ENCODE measurements around the gene CCSER1.
"Not testable (repeated sequence)": the region's sequence is repeated elsewhere in the genome, so short reads cannot be mapped to it uniquely, and the experiment has no call there.

Gene CCSER1

GRCh38 chr4:90815569-90815968, 688.4 kb downstream of the CCSER1 start:
- DNase-seq (ENCODE audit: low read depth in 2 of 2, low spot score in 1 of 2): no peak

DNA sequence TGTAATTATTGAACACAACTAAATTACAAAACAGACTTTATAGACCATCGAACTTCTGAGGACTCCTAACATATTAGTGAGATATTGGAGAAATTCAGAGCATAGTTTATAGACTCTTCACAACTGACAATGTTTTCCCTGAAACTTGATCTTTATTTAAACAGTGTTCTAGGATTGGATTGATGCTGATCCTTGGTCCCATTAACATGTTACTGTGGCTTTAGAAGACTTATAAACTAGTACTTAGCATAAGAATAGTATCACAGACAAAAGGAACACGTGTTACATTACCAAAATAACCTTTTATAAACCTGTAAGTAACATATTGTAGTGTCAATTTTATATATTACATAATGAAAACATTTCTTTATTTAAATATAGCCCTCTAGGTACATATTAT, 689.6 kb downstream of the CCSER1 start:
- DNase-seq (ENCODE audit: low read depth in 2 of 2, low spot score in 1 of 2): no peak

GRCh38 chr4:90824266-90825150, 697.3 kb downstream of the CCSER1 start:
- no peak for DNase-seq (ENCODE audit: low read depth in 2 of 2, low spot score in 1 of 2)

DNA sequence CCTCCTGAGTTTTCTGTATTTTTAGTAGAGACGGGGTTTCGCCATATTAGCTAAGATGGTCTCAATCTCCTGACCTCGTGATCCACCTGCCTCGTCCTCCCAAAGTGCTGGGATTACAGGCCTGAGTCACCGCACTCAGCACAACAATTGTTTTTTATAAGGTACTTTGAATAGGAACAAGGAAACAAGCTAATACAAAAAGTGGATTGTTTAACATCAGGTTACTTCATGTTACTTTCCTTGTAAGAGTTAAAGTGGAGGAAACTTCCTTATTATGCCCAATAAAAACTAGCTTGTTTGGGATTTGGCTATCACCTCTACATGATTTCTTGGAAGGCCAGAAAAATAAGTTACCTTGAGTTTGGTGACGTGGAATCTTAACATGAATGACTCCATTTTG, 698.7 kb downstream of the CCSER1 start:
- no peak for DNase-seq (ENCODE audit: low read depth in 2 of 2, low spot score in 1 of 2)

DNA sequence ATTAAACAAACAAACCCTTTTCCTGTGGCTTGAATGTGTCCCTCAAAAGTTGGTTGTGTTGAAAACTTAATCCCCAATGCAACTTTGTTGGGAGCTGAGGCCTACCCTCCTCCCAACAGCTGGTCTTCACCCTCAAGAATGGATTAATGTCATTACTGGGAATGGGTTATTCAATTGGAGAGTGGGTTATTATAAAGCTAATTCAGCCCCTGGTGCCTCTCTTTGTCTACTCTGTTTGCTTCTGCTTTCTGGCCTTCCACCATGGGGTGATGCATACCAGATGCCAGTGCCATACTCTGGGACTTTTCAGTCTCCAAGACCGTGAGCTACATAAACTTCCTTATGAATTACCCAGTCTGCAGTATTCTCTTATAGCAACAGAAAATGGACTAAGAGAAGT, 706.5 kb downstream of the CCSER1 start:
- no peak for DNase-seq (ENCODE audit: low read depth in 2 of 2, low spot score in 1 of 2)

- DNase-seq (ENCODE audit: low read depth in 2 of 2, low spot score in 1 of 2): no peak
These were observed 710.0 kb downstream of the CCSER1 start for GRCh38 chr4:90837241-90837640.

DNA sequence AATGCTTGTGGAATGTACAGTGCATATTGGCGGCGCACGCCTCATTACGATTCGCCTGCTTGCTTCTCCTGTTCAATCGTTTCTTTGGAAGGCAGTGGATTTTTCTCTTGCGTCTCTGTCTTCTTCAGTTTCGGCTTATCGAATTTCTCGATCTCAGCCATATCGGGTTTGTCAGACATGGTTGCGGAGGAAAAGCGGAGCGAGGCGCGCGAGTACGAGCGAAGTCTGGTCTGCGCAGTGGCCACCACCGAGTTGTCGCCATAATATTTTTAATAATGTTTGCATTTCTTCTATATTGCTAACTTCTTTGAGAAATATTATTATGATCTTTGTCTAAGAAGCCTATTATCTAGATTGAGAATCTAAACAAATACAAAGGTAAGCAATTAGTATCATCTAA, 711.7 kb downstream of the CCSER1 start:
- not testable (repeated sequence) for DNase-seq (ENCODE audit: low read depth in 2 of 2, low spot score in 1 of 2)

DNA sequence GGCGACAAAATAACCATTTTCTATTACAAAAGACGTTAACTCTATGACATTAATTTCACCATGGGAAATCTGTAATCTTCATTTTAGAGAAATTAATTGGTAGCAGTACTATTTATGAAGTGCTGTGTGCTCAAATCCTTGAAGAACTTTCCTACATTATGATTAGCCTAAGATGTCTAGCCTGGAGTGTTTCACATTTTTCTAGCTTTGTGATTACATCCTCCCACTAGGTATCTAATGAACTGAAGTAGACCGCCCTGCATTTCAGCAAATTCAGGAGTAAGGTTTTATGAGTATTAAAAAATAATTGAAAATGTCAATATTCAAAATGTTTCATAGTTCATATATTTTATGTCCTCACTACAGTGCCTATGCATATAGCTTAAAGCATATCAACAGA, 713.1 kb downstream of the CCSER1 start:
- DNase-seq (ENCODE audit: low read depth in 2 of 2, low spot score in 1 of 2): no peak

DNA sequence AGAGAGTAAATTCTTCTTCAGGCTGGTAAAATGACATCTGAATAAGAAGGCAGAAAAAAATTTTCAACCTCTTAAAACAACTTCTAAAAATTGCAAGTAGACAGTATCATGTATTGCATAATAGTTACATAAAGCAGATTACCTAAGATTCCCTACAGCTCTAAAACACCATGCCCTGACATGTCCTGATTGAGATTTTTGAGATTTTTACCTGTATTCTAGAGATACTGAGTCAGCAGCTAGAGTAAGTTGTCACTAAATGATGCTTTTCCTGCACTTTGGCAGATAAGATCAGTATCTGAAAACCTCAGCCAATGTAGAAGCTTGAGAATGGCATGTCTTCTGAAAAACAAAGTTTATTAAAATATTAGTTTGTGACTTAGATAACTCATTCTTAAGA, 713.6 kb downstream of the CCSER1 start:
- no peak for DNase-seq (ENCODE audit: low read depth in 2 of 2, low spot score in 1 of 2)

- DNase-seq (ENCODE audit: low read depth in 2 of 2, low spot score in 1 of 2): no peak
These were observed 714.5 kb downstream of the CCSER1 start for GRCh38 chr4:90841676-90842075.

DNA sequence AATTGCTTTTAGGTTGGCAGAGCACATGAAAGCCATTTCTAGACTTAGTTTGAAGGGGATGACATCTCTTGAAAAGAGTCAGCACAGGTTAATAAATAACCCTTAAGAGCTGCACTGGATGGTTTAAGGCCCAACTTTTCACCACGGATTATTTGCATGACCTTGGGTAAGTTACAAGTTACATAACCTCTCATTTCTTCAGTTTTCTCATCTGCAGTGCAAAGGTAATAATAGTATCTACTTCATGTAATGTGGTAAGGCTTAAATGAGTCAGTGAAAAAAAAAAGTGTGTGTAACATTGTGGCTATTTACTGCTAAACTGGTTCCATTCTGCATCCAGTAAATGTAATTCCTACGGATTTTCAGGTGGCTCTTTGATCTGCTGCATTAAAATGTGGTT, 715.8 kb downstream of the CCSER1 start:
- DNase-seq (ENCODE audit: low read depth in 2 of 2, low spot score in 1 of 2): no peak

DNA sequence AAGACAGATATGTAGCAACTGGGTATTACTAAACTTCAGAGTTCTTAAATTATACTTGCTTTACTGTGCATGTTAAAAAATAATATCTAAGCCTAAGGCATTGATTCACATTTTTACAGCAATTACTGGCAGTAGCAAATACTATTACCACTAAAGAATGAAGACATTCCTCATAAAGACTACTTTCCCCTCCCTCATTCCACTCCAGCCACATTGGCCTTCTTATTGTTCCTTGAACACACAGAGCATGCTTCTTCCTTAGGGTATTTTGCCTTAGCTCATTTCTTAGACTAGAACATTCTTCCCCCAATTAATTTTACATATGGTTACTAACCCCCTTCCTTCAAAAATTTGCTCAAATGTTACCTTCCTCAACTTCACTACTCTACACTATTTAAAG, 717.0 kb downstream of the CCSER1 start:
- DNase-seq (ENCODE audit: low read depth in 2 of 2, low spot score in 1 of 2): no peak

GRCh38 chr4:90845777-90846176, 718.6 kb downstream of the CCSER1 start:
- no peak for DNase-seq (ENCODE audit: low read depth in 2 of 2, low spot score in 1 of 2)

DNA sequence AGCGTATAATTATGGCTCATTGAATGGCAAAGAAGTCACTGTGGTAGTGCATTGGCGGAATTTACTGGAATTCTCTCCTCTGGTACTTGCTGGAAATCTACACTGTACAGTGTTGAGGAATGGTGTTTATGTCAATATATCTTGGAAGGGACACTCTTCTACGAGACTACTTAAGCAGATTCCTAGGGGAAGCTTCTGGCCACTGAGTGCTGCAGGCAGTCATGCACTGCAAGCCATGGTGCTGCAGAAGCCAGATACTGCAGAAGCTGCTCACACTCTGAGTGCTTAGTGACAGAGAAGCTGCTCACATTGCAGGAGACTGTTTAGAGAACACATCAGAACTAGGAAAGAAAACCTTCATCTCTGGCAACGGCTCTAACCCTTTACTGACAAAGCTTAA, 725.0 kb downstream of the CCSER1 start:
- DNase-seq (ENCODE audit: low read depth in 2 of 2, low spot score in 1 of 2): no peak

DNA sequence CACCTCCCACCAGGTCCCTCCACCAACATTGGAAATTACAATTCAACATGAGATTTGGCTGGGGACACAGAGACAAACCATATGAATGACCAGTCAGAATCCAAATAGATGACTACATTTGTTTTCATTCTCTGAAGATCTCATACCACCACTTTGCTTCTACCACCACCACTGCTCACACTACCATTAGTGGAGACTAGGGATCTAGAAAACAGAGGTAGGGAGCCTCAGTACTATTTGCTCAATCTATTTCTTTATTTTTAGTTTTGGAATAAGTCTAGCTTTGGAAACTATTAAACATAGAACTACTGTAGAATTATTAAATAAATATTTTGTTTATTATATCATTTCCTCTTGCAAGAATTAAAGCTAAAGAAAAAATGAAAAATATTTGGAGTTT, 727.9 kb downstream of the CCSER1 start:
- DNase-seq (ENCODE audit: low read depth in 2 of 2, low spot score in 1 of 2): no peak

GRCh38 chr4:90857081-90857820, 730.1 kb downstream of the CCSER1 start:
- no peak for DNase-seq (ENCODE audit: low read depth in 2 of 2, low spot score in 1 of 2)

GRCh38 chr4:90875791-90876190, 748.6 kb downstream of the CCSER1 start:
- DNase-seq (ENCODE audit: low read depth in 2 of 2, low spot score in 1 of 2): no peak

DNA sequence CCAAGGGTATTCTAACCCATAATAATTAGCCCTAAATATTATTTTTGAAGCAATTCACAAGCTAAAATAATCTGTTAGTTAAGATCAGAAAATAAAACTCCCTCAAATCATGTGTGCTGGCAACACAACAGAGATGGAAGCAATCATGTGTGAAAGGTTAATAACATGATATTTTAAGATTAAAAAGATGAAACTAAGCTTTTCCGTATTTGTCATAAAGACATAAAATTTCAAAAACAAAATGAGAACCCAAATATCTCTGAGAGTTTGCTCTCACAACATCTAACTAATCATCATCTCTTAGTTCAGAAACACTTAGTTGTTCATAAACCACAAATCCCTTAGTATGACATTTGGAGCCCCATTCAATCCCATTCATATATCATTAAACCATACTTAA, 749.1 kb downstream of the CCSER1 start:
- DNase-seq (ENCODE audit: low read depth in 2 of 2, low spot score in 1 of 2): no peak

DNA sequence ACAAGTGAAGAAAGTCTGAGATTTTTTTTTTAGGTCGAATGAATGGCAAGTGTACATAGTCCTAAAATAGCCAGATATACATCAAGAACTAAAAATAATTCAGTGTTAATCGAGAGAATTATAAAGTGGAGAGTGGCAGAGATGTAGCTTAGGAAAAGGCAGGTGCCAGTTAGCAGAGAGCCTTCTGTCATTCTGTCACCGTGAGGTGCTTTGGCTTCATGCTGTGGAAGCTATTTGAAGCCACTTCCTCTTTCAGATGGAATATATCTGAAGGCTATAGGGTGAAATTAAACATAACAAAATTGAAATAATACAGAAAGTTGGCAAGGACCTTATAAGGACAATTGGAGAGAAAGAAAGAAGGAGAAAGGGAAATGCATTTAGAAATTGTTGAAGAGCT, 756.3 kb downstream of the CCSER1 start:
- DNase-seq (ENCODE audit: low read depth in 2 of 2, low spot score in 1 of 2): no peak

GRCh38 chr4:90888571-90888970, 761.4 kb downstream of the CCSER1 start:
- no peak for DNase-seq (ENCODE audit: low read depth in 2 of 2, low spot score in 1 of 2)

DNA sequence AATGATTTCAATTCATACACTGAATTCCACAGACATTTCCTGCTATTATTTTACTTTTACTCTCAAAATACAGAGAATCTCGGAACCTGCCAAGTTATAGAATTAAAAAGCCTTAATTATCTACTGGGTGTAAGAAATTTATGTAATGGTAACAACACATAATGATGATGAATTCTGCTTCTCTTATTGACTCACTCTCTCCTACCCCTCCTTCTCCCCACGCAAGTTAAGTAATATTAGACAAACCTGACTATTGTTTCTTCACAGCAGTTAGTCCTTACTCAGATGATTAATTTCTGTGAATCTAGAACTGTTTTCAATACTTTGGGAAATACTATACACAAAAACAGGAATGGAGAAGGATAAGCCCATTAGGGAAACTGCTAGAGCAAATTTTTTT, 762.0 kb downstream of the CCSER1 start:
- no peak for DNase-seq (ENCODE audit: low read depth in 2 of 2, low spot score in 1 of 2)

- not testable (repeated sequence) for DNase-seq (ENCODE audit: low read depth in 2 of 2, low spot score in 1 of 2)
These were observed 776.2 kb downstream of the CCSER1 start for GRCh38 chr4:90903413-90903812.

DNA sequence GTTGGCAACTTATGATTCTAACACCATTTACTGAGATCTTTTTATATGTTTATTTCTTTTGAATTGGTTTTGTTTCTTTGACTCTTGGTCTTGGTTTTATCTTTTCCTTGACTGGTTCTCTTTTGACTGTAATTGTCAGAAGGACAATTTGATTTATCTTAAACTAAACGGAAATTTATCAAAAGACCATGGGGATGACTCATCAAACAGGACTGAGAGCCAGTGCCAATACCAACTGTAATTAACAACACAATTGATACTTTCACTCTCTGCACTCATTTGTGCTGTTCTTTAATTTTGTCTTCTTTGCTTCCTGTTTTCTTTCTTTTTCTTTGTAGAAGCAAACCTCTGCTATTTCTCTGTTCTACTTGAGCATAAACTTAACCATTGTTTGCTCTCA, 776.8 kb downstream of the CCSER1 start:
- DNase-seq (ENCODE audit: low read depth in 2 of 2, low spot score in 1 of 2): no peak

Data from stimulated activated CD8-positive, alpha-beta memory T cell treated with anti-CD3 and anti-CD28 coated beads, Interleukin-4, amount 100 ng/mL, for 4 hours (primary cell).